GM19035 (cell line): ENCODE data around the gene TBC1D25.
A peak's percentile ranks its signal among the peaks of the same experiment; 100 is the strongest.
"Not testable (repeated sequence)": the region's sequence is repeated elsewhere in the genome, so short reads cannot be mapped to it uniquely, and the experiment has no call there.

ENCODE experiments used
- ATAC-seq: cut with Tn5 transposase; IDR thresholded peaks from one replicate; pipeline ENCODE4 v1.9.1; 2021; ENCODE audit not compliant: unreplicated experiment

The TBC1D25 gene

DNA sequence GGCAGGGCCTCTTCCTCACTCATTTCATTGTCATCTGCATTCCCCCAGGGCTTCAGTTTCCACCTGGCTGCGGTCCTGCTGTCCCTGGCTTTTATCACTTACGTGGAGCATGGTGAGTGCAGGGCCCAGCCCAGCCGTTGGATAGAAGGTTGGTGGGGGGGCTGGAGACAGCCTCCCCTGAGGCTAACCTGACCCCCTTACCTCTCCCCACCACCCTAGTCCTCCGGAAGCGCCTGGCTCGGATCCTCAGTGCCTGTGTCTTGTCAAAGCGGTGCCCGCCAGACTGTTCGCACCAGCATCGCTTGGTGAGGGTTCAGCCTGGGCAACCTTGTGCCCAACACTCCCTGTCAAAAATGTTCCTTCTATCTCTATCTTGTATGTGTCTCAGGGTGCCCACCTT, 23.7 kb upstream of the TBC1D25 start:
- ATAC-seq: no peak

DNA sequence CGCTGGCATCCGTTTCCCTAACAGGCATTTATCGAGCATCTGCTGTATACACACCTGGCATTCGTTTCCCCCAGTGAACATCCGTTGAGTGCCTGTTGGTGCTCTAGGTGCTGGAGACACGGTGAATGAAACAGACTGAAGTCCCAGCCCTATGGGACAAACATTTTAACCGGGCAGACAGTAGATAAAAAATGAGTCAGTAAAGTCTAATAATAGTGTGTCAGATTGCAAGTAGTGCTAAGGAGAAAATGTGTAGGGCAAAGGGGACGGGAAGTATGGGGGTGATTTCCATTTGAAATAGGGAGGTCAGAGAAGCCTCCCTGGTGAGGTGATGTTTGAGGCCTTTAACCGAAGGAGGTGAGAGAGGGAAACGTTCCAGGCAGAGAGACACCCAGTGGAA, 23.2 kb upstream of the TBC1D25 start:
- no peak for ATAC-seq

DNA sequence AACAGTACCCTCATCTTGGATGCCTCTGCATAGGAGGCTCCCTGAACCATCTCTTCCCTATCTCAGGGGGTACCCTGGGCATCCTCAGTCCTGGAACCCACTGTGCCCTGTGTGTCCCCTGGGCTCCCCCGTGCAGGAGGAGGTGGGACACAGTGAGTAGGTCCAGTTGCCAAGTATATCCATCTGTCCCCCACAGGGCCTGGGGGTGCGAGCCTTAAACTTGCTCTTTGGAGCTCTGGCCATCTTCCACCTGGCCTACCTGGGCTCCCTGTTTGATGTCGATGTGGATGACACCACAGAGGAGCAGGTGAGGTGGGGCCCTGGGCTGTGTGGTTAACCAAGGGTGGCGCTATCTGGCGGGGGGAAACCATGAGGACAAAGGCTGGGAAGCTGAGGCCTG, 22.5 kb upstream of the TBC1D25 start:
- ATAC-seq: no peak

DNA sequence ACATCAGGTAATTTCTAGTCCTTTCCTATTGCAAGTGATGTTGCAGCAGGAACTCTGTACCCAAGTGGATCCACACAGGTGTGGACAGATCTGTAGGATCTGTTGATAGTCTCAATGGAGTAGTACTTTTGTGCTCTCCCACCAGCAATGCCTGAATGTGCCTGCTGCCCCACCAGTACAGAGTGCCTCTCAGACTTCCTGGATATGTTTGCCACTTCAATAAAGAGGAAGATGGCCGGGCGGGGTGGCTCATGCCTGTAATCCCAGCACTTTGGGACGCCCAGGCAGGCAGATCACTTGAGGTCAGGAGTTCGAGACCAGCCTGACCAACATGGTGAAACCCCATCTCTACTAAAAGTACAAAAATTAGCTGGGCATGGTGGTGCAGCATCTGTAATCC, 20.0 kb upstream of the TBC1D25 start:
- ATAC-seq: not testable (repeated sequence)

DNA sequence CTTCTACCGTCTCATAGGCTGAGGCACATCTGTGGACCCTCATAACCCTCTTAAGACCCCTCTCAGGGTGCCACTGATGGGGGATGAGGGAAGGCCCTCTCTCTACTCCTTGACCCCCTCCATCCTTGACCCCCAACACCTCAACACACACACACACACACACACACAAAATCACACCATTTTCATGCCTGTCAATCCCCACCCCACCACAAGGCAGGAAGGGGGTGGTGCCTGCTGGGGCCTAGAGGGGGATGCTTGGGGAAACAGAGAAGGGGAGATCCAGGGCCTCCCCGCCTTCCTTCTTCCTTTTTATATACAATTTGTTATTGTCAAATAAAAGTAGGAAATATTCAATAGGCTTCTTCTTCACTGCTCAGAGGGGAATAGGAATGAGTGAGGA, 19.1 kb upstream of the TBC1D25 start:
- no peak for ATAC-seq

DNA sequence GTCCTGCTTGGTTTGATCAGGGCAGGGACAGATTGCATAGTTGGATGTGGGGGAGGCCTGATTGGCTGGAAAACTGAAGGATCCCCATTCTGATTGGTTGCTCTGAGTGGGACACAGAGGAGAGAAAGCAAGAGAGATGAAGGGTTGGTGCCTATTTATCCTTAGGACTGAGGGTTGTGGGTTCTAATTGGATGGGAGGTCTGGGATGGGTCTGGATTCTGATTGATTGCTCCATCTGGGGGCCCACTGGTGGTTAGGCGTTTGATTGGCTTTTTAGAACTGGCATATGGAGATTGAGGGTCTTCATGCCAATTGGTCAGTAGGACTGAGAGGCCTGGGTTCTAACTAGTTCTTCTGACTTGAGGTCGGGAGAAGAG, 18.6 kb upstream of the TBC1D25 start:
- no peak for ATAC-seq

DNA sequence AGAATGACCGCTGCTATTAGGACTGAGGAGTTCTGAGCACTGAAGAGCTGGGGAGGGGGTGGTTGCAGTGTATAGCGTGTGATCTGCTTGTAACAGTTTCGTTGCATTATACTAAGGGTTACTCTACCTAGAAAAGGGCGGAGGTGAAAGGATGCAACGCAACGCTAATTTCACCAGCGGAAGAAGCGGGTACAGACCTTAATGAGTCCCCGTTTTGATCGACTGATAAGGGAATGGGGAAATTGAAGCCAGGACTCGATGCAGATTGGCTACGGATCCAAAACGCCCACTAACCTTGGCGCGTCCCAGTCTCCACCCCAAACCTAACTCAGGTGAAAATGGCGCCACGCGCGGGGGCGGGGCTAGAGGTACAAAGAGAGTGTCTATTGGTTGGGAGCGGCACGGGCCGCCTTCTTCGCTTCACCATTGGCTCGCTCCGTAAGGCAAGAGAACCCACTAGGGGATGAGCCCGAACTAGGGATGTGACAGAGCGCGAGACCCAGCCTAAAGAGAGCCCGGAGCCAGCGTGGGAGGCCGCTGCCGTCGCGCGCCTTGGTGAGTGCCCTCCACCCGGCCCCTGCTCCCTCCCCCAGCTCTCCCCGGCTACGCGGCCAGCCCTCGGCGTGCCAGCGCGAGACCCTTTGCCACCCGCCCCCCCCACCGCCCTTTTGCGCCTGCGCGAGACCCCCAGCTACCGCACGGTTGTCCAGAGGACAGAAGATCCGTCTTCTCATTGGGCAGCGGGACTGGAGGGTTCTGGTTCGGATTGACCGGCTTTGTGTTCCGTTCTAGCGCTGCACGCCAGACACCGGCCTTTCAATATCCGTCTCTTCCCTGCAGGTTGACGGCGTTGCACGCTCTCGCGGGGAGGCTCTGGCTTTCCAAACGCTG, 17.9 kb upstream of the TBC1D25 start, which contains the start of gene EBP:
Gene EBP (plus strand): TSS at position 456 of the 891 bp plus-strand sequence. CDS start 1,964 bp downstream, outside the sequence.
- ATAC-seq: peak; percentile 95

DNA sequence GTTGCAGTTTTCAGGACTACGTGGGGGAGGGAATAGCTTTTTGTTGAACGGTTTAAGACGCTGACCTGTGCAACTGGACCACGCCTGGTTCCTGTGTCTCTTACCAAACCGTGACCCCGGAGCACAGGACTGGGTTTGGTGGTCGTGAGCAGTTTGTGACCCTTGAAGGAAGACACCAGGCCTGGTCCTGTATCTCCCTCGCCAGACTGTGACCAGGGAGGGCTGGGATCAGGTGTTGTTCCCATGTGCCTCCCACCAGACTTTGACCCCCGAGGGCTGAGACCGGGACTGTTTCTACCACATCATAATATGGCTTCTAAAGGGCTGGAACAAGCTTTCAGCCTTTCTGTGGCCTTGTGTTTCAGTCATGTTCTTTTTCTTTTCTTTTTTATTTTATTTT, 17.2 kb upstream of the TBC1D25 start:
- ATAC-seq: no peak

DNA sequence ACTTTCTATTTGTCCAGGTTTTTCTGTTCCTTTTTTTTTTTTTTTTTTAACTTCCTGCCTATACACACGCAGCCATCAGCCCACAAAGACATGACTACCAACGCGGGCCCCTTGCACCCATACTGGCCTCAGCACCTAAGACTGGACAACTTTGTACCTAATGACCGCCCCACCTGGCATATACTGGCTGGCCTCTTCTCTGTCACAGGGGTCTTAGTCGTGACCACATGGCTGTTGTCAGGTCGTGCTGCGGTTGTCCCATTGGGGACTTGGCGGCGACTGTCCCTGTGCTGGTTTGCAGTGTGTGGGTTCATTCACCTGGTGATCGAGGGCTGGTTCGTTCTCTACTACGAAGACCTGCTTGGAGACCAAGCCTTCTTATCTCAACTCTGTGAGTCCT, 15.8 kb upstream of the TBC1D25 start:
- ATAC-seq: no peak

DNA sequence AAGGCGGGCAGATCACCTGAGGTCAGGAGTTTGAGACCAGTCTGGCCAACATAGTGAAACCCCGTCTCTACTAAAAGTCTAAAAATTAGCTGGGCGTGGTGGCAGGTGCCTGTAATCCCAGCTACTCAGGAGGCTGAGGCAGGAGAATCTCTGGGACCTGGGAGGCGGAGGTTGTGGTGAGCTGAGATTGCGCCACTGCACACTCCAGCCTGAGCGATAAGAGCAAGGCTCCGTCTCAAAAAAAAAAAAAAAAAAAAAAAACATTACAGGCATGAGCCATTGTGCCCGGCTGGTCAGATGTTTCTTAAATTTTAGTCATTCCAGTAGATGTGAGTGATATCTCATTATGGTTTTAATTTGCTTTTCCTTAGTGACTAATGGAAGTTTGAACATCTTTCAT, 13.7 kb upstream of the TBC1D25 start:
- ATAC-seq: not testable (repeated sequence)

DNA sequence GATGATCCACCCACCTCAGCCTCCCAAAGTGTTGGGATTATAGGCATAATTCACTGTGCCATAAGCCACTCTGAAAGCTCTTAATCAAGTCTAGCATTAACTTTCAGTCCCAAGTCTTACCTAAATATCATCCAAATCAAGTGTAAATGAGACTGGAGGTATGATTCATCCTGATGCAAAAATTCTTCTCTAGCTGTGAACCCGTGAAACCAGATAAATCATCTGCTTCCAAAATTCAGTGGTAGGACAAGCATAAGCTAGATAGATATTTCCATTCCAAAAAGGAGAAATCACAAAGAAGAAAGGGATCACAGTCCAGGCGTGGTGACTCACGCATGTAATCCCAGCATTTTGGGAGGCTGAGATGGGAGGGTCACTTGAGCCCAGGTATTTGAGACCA, 8.8 kb upstream of the TBC1D25 start:
- ATAC-seq: no peak

DNA sequence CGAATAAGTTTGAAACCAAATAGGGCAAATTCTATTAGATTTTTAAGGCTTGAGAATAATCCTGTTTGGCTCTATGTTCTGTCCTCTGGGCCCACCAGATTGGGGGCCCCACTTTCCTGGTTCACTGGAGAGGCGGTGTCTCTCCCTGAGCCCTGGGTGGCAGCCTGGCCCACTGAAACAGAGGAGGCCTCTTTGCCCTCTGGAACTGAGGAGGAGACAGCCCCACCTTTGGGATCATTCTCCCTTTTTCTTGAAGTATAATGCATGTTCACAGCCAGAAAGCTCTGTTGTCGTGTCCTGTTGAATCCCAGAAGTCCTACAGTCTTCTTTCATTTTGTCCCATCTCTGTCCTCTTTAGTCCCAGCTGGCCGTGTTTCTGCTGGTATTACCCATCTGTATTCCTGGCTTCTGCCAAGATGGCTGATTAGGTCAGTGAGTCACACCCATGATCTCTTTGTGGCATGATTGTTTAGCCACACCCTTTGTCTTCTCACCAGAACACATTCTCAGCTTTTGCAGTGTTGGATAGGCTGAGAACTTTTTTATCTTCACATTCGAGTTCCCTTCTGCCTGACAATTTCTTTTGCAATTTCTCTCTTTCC, 8.1 kb upstream of the TBC1D25 start:
- no peak for ATAC-seq

DNA sequence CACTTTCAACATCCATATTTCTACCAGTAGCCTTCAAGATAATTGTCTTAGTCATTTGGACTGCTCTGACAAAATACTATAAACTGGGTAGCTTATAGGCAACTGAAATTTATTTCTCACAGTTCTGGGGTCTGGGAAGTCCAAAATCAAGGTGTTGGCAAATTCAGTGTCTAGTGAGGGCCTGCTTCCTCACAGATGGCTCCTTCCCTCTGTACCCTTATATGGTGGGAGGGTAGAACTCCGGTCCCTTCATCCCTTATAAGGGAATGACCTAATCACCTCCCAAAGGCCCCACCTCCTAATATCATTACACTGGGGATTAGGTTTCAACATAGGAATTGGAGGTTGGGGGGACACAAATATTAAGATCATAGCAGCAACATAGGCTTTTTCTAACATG, 7.4 kb upstream of the TBC1D25 start:
- ATAC-seq: no peak

DNA sequence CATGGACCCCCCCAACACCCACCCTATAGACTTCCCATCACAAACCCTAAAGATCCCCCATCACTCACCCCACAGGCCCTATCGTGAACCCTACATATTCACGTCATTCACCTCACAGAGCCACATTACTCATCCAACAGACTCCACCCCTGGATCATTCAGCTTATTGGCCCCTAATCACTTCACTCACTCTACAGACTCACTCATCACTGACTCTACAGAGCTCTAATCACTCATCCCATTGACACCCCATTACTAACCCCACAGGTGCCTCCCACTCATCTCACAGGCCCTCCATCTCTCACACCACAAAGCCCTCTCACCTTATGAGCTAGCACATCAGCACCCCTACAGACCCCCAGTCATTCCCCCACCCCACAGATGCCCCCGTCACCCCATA, 6.3 kb upstream of the TBC1D25 start:
- no peak for ATAC-seq

DNA sequence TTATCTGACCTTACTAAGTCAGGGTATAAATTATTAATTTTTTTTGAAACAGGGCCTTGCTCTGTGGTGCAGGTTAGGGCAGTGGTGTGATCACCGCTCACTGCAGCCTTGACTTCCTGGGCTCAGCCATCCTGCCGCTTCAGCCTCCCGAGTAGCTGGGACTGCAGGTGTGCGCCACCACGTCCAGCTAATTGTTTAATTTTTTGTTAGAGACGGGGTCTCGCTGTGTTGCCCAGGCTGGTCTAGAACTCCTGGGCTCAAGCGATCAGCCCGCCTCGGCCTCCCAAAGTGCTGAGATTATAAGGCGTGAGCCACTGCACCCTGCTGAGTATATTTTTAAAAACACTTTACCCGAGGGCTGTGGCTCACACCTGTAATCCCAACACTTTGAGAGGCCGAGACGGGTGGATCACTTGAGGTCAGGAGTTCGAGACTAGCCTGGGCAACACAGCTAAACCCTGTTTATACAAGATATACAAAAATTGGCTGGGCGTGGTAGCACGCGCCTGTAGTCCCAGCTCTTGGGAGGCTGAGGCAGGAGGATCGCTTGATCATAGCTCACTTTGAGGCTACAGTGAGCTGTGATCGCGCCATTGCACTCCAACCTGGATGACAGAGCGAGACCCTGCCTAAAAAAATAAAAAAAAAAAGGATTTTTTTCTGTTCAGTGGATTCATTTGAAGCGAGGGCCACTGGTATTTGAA, 721 bp upstream of the TBC1D25 start:
- no peak for ATAC-seq

DNA sequence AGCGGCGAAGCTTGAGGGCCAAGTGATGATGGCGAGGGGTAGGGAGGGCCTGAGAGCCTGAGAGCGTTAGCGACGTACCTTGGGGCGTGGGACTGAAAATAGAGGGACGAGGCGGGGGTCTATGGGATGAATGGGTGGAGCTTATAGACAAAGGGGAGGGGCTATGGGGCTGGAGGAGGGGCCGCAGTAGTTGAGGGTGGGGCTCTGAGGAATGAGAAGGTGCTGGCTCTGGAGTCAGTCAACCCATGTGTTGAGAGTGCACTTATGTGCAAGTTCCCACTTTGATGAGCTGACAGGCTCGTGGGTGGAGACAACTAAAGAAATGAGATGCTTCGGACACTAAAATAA, 488 bp downstream of the TBC1D25 start:
- peak; percentile 39 for ATAC-seq

DNA sequence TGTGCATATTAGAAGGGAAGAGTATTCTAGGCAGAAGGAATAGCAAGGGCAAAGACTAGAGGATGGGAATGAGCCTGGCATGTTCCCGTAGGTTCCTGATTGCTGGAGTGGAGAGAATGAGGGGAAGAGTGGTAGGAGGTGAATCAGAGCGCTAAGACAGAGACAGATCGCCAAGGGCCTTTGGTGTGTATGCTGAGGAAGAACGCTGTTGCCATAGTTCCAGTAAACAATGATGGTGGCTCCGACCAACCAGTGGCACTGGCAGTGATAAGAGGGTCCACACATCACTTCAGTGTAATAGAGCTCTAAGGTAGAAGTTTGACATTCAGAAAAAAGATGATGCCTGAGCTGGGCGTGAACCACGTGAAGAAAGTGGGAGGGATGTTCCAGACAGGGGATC, 966 bp downstream of the TBC1D25 start:
- no peak for ATAC-seq

DNA sequence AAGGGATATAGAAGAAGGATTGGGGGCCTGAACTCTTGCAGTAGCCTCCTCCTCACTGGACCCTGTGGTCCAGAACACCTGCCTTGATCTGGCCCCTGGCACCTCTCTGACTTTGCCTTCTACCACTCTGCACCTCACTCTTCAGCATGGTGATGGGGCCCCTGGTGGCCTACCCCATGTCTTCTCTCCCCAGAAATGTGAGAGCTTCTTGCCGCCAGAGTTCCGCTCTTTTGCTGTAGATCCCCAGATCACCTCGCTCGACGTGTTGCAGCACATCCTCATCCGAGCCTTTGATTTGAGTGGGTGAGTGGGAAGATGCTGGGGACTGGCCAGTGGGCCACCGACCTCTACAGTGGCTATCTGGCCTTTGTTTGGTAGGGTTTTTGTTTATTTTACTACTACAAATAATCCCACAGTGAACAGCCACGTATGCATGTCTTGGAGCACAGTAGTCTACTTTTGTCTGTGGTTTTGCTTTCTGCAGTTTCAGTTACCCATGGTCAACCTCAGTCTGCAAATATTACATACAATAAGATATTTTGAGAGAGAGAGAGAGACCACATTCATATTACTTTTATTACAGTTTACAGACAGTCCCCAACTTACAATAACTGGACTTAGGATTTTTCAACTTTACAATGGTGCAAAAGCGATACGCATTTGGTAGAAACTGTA, 1.8 kb downstream of the TBC1D25 start:
- no peak for ATAC-seq

DNA sequence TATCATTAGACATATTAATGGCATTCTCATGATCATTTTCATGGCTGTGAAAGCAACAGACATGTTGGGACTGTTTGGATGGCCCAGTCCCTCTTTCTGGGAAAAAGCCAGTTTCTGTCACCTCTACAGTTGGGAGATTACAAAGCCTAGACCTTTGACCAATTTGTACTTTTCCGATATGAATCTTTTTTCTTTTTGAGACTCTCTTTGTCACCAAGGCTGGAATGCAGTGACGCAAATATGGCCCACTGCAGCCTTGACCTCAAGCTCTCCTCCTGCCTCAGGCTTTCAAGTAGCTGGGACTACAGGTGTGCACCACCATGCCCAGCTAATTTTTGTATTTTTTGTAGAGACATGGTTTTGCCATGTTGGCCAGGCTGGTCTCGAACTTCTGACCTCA, 9.4 kb downstream of the TBC1D25 start:
- no peak for ATAC-seq

DNA sequence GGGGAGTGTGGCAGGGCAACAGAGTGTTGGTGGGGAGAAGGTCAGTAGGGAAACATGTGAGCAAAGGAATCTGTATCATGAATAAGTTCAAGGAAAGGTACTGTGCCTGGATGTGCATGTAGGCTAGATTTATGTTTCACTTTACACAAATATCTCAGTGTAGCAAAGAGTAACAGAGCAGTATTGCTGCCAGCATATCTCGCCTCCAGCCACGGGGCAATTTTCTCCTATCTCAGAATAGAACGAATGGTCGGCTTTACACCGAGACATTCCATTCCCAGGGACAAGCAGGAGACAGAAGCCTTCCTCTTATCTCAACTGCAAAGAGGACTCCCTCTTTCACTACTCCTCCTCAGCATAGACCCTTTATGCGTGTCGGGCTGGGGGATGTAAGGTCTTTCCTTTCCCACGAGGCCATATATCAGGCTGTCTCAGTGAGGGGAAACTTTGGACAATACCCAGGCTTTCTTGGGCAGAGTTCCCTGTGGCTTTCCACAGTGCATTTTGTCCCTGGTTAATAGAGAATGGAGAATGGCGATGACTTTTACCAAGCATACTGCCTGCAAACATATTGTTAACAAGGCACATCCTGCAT, 16.3 kb downstream of the TBC1D25 start:
- not testable (repeated sequence) for ATAC-seq

DNA sequence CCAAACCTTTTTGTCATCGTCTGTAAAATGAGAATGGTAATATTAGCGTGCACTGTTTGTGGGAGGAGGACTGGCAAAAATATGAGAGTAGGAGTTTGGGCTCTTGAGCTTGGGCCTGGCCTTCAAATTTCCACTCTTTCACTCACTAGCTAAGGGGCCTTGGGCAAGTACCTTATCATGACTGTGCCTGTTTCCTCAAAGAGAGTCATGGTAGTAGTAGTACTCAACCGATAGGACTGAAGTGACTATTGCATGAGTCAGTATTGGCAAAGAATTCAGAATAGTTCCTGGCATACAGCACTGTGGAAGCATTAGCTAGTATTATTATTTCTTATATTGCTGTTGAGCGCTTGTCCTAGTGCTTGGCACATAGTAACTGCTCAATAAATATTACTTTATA, 18.8 kb downstream of the TBC1D25 start:
- ATAC-seq: no peak
